ENCODE results near the gene CX3CR1. TPM values are rescaled to one million over a fixed set of nuclear protein-coding genes. Genes with fewer than 3 reads are reported as not detected.

Gene CX3CR1
- total RNA-seq, 1 donor from 2014 or later: not detected

DNA sequence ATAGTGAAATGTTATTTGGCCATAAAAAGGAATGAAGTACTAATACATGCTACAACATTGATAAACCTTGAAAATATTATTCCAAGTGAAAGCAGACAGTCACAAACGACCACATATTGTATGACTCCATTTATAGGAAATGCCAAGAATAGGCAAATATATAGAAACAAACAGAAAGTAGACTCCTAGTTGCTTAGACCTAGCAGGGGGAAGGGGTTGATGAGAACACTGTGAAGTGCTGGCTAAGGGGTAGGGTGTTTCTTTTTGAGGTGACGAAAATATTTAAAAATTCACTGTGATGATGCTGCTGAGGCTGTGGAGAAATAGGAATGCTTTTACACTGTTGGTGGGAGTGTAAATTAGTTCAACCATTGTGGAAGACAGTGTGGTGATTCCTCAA, 56.9 kb downstream of the CX3CR1 start:
- no peak for DNase-seq (ENCODE audit: low read depth in 2 of 2)

- DNase-seq (ENCODE audit: low read depth in 2 of 2): no peak
Observed at GRCh38 chr3:39222462-39222861, 57.4 kb downstream of the CX3CR1 start.

DNA sequence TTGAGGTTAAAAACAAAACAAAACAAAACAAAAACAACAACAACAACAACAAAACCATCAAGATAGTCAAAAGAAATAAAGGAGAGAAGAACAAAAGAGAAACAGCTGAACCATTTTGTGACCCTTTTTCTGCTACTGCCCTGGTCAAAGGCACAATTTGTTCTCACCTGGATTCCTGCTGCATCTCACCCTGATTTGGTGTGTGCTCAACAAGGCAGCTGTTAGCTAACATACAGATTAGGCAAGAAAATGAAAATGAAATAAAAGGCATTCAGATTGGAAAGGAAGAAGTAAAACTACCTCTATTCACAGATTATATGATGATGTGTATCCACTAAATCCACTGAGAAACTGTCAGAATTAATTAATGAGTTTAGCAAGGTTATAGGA, 58.7 kb downstream of the CX3CR1 start:
- DNase-seq (ENCODE audit: low read depth in 2 of 2): no peak

GRCh38 chr3:39220407-39221140, 59.3 kb downstream of the CX3CR1 start:
- no peak for DNase-seq (ENCODE audit: low read depth in 2 of 2)

GRCh38 chr3:39219702-39220101, 60.1 kb downstream of the CX3CR1 start:
- no peak for DNase-seq (ENCODE audit: low read depth in 2 of 2)

GRCh38 chr3:39216176-39216790, 63.6 kb downstream of the CX3CR1 start:
- DNase-seq (ENCODE audit: low read depth in 2 of 2): no peak

DNA sequence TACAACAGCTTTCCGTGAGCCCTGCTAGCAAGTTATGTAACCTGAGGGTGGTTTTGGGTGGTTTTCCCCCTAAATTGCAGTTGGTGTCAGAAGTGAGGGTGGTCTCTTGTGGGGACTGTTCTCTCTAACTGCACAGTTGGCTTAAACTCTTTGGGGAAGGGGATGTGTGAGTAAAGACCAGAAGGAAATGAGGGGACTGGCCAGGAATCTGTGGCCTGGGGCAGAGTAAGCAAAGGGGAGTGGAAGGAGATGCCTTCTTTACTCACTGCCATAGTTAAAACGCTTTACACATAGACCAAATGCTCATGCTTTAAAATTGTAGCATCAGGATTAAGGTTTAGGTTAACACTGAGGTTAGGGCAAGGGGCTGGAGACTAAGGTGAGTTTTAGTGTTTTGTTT, 66.2 kb downstream of the CX3CR1 start:
- DNase-seq (ENCODE audit: low read depth in 2 of 2): no peak

Other genes starting within 250 kb of the CX3CR1 start
- under 0.01 and 0.13 TPM in 2 replicates for gene SCN11A, start 228.1 kb downstream of the CX3CR1 start, total RNA-seq
- 31.5 and 38.2 TPM in 2 replicates for gene WDR48, start 228.0 kb downstream of the CX3CR1 start, total RNA-seq
- 22.2 and 34.9 TPM in 2 replicates for gene GORASP1, start 172.4 kb downstream of the CX3CR1 start, total RNA-seq
- gene TTC21A, start 172.4 kb downstream of the CX3CR1 start, total RNA-seq: 0.90 and 3.2 TPM in 2 replicates
- 6.3 and 11.1 TPM in 2 replicates for gene CSRNP1, start 126.4 kb downstream of the CX3CR1 start, total RNA-seq
- gene XIRP1, start 87.4 kb downstream of the CX3CR1 start, total RNA-seq: not detected in 2 replicates
- gene CCR8, start 49.7 kb upstream of the CX3CR1 start, total RNA-seq: not detected in 2 replicates
- gene SLC25A38, start 103.3 kb upstream of the CX3CR1 start, total RNA-seq: 13.5 and 19.1 TPM in 2 replicates
- gene RPSA, start 126.7 kb upstream of the CX3CR1 start, total RNA-seq: 931 and 1,204 TPM in 2 replicates
- under 0.01 TPM in 1 of 2 replicates, not detected in the other for gene MOBP, start 187.6 kb upstream of the CX3CR1 start, total RNA-seq